WERI-Rb-1 (cell line): ENCODE results near the gene PGLYRP1.

Source experiments
- DNase-seq: peaks from one replicate; pipeline ENCODE4 v3.0.0-alpha.2; 2020
- H3K27ac ChIP-seq: fragments of 250-450 bp; sonication (Bioruptor Pico); 2 replicates; pipeline ENCODE4 v1.5.1; 2020; ENCODE audit warnings: mild to moderate bottlenecking, moderate library complexity
- H3K27me3 ChIP-seq: fragments of 250-450 bp; sonication (Bioruptor Pico); 2 replicates; pipeline ENCODE4 v1.5.1; 2021; ENCODE audit warnings: mild to moderate bottlenecking, low read depth, moderate library complexity; ENCODE audit not compliant: insufficient read depth, severe bottlenecking
- H3K36me3 ChIP-seq: fragments of 250-450 bp; sonication (Bioruptor Pico); 2 replicates; pipeline ENCODE4 v1.5.1; 2020; ENCODE audit warnings: mild to moderate bottlenecking, moderate library complexity
- H3K4me3 ChIP-seq: 2 replicates; pipeline ENCODE4 v1.5.1; 2011; ENCODE audit warnings: low read depth, mild to moderate bottlenecking, control low read depth, low read length
- H3K9me3 ChIP-seq: fragments of 250-450 bp; sonication (Bioruptor Pico); 2 replicates; pipeline ENCODE4 v1.5.1; 2021; ENCODE audit warnings: mild to moderate bottlenecking, moderate library complexity; ENCODE audit not compliant: severe bottlenecking
- CTCF ChIP-seq: IDR thresholded peaks from 2 replicates; pipeline ENCODE4 v1.5.1; 2011; ENCODE audit warnings: low read depth, mild to moderate bottlenecking, control low read depth, inconsistent platforms, low read length

The PGLYRP1 gene

GRCh38 chr19:46030812-46031550 is 8.1 kb upstream of the PGLYRP1 start:
- DNase-seq: no peak
- Histone ChIP-seq H3K36me3 (no peaks in the 10 kb centered on the region), H3K27ac (no peak overlapping the region), H3K27me3 (no peaks in the 10 kb centered on the region), H3K4me3 (no peak overlapping the region), H3K9me3 (peaks cover under 1% of the 10 kb centered on the region)
- TF ChIP-seq CTCF: no peak

GRCh38 chr19:46025835-46026234 is 3.0 kb upstream of the PGLYRP1 start:
- DNase-seq: no peak
- Histone ChIP-seq H3K27ac (no peak overlapping the region), H3K36me3 (no peaks in the 10 kb centered on the region), H3K9me3 (peaks cover 3% of the 10 kb centered on the region), H3K4me3 (no peak overlapping the region), H3K27me3 (no peaks in the 10 kb centered on the region)
- TF ChIP-seq CTCF: no peak

GRCh38 chr19:46023311-46023779 is 492 bp upstream of the PGLYRP1 start:
- Histone ChIP-seq H3K4me3 (no peak overlapping the region), H3K36me3 (no peaks in the 10 kb centered on the region), H3K9me3 (peaks cover 3% of the 10 kb centered on the region), H3K27ac (no peak overlapping the region), H3K27me3 (no peaks in the 10 kb centered on the region)
- no peak for TF ChIP-seq CTCF
- DNase-seq: no peak

GRCh38 chr19:46022061-46022430 is 807 bp downstream of the PGLYRP1 start:
- Histone ChIP-seq H3K36me3 (no peaks in the 10 kb centered on the region), H3K27me3 (no peaks in the 10 kb centered on the region), H3K9me3 (peaks cover 3% of the 10 kb centered on the region), H3K27ac (no peak overlapping the region), H3K4me3 (no peak overlapping the region)
- no peak for DNase-seq
- no peak for TF ChIP-seq CTCF

GRCh38 chr19:46021531-46022041 is 1.3 kb downstream of the PGLYRP1 start:
- no peak overlapping the region for H3K27ac ChIP-seq
- peak; percentile 37 for DNase-seq
- no peaks in the 10 kb centered on the region for H3K36me3 ChIP-seq
- TF ChIP-seq CTCF: 0 out of 2 replicates have a peak, but pooled peaks have one; percentile 28
- H3K27me3 ChIP-seq: no peaks in the 10 kb centered on the region
- H3K4me3 ChIP-seq: no peak overlapping the region
- peaks cover 3% of the 10 kb centered on the region for H3K9me3 ChIP-seq

- H3K27me3 ChIP-seq: no peaks in the 10 kb centered on the region
- no peak for TF ChIP-seq CTCF
Observed at GRCh38 chr19:46020819-46021125, 2.1 kb downstream of the PGLYRP1 start.

More at GRCh38 chr19:46020819-46021125, 2.1 kb downstream of the PGLYRP1 start:
- H3K36me3 ChIP-seq: no peaks in the 10 kb centered on the region
- H3K9me3 ChIP-seq: peaks cover 1% of the 10 kb centered on the region
- H3K4me3 ChIP-seq: no peak overlapping the region
- no peak overlapping the region for H3K27ac ChIP-seq
- DNase-seq: no peak
